A673 (cell line): Measurements from ENCODE around the gene FRMD5. TPM values are rescaled to one million over a fixed set of nuclear protein-coding genes. Genes with fewer than 3 reads are reported as not detected.

Source experiments
- BruUV-seq: library from RNA; stranded (reverse); fragments of 400-500 nt; replicated peaks from 2 replicates; lab custom pipeline; 2021; lab: Mats Ljungman, UMichigan
- CTCF ChIA-PET: fragments of 300-600 bp; sonication (Branson Sonifier 250); formaldehyde crosslinking; loops from one replicate; lab custom pipeline; 2022; ENCODE audit warnings: antibody characterized with exemption; lab: Charles Lee
- POLR2A ChIA-PET: fragments of 300-600 bp; sonication (Branson Sonifier 250); formaldehyde crosslinking; loops from one replicate; lab custom pipeline; 2022; ENCODE audit warnings: antibody characterized with exemption; ENCODE audit not compliant: low non-redundant PET; lab: Charles Lee
- DNase-seq: peaks from one replicate; pipeline ENCODE4 v3.0.0-alpha.2; 2015; ENCODE audit warnings: low spot score
- H3K27ac ChIP-seq: fragments of 200-600 bp; sonication (generic); 2 replicates; pipeline ENCODE4 v1.5.1; 2016; ENCODE audit warnings: mixed run types, low read depth, mild to moderate bottlenecking, mixed read lengths, antibody characterized with exemption, low read length; ENCODE audit not compliant: poor library complexity, severe bottlenecking
- H3K27me3 ChIP-seq: fragments of 200-600 bp; sonication (generic); replicated peaks from 2 replicates; pipeline ENCODE4 v1.6.1; 2017; ENCODE audit warnings: mixed run types, low read depth, mild to moderate bottlenecking, mixed read lengths, antibody characterized with exemption, low read length; ENCODE audit not compliant: insufficient read depth, poor library complexity
- H3K36me3 ChIP-seq: fragments of 200-600 bp; sonication (generic); 2 replicates; pipeline ENCODE4 v1.6.1; 2016; ENCODE audit warnings: mixed run types, mild to moderate bottlenecking, mixed read lengths, antibody characterized with exemption, low read length; ENCODE audit not compliant: insufficient read depth, poor library complexity, severe bottlenecking
- H3K4me1 ChIP-seq: fragments of 200-600 bp; sonication (generic); 2 replicates; pipeline ENCODE4 v1.6.1; 2017; ENCODE audit warnings: mixed run types, mild to moderate bottlenecking, mixed read lengths, antibody characterized with exemption, low read length; ENCODE audit not compliant: insufficient read depth, poor library complexity, severe bottlenecking
- H3K4me3 ChIP-seq: fragments of 200-600 bp; sonication (generic); 2 replicates; pipeline ENCODE4 v1.5.1; 2016; ENCODE audit warnings: low read depth, mixed run types, mild to moderate bottlenecking, mixed read lengths, low read length; ENCODE audit not compliant: poor library complexity, severe bottlenecking
- H3K9me3 ChIP-seq: fragments of 200-600 bp; sonication (generic); 2 replicates; pipeline ENCODE4 v1.6.1; 2016; ENCODE audit warnings: mixed run types, low read depth, mild to moderate bottlenecking, mixed read lengths, antibody characterized with exemption, low read length; ENCODE audit not compliant: poor library complexity, severe bottlenecking
- CTCF ChIP-seq: fragments of 300-800, 200-600 bp; sonication (generic); conservative IDR thresholded peaks from 2 replicates; pipeline ENCODE4 v1.5.1; 2017; ENCODE audit warnings: low read depth, mild to moderate bottlenecking, antibody characterized with exemption, low read length, moderate library complexity, mixed read lengths
- EZH2 ChIP-seq: fragments of 200-600 bp; sonication (generic); IDR thresholded peaks from 2 replicates; pipeline ENCODE4 v1.6.1; 2017; ENCODE audit warnings: borderline replicate concordance, low read depth, mild to moderate bottlenecking, mixed read lengths, antibody characterized with exemption, low read length; ENCODE audit not compliant: poor library complexity, severe bottlenecking
- intact Hi-C: fragments of 100-400 bp; cut with micrococcal nuclease; formaldehyde crosslinking; loops from one replicate; pipeline ENCODE4 v1.10.0; 2022; ENCODE audit not compliant: unreplicated experiment
- total RNA-seq: library from RNA; stranded (reverse); gene quantifications from 2 replicates; pipeline ENCODE4 v1.2.3, GENCODE V29; 2021

FRMD5 gene
- total RNA-seq, 1 experiment from 2014 or later, result 2.6 TPM

DNA sequence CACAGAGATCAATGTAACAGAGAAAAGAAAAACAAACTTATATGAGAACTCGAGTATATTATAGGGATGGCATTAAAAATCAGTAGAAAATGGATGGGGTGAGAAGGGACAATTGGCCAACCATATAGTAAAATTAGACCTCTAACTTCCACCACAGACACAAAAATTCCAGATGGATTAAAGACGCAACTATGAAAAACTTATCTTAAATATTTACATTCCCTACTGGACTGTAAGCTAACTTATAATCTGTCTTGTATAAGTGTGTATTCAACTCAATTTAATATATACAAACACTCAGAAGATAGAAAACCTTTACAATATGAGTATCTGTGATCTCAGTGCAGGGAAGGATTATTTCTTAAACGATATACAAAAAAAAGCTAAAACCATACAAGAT, 373.6 kb downstream of the FRMD5 start:
- TF ChIP-seq EZH2 (no peak), CTCF (no peak)
- no peak overlapping the region for H3K27ac ChIP-seq
- H3K4me1 ChIP-seq, result no peaks in the 10 kb centered on the region
- H3K4me3 ChIP-seq, result no peak overlapping the region
- no peaks in the 10 kb centered on the region for H3K27me3 ChIP-seq
- ChIA-PET POLR2A (no interaction called here), CTCF (no interaction called here)
- peaks cover 8% of the 10 kb centered on the region for H3K36me3 ChIP-seq
- no peak for DNase-seq
- no TSS peak for BruUV-seq
- H3K9me3 ChIP-seq, result no peaks in the 10 kb centered on the region
- intact Hi-C loops, result no loop called here

Other genes with a start within 250 kb of the FRMD5 start
- gene GOLM2, start 93.4 kb upstream of the FRMD5 start, total RNA-seq, result 57.4 and 62.2 TPM in 2 replicates
- 98.6 and 99.7 TPM in 2 replicates for gene CTDSPL2, start 232.4 kb upstream of the FRMD5 start, total RNA-seq